GM10266 (cell line): ENCODE data around the gene FRS2.

Experiments used
- DNase-seq: peaks from one replicate; pipeline ENCODE4 v3.0.0; 2012; ENCODE audit errors: extremely low spot score
- CTCF ChIP-seq: IDR thresholded peaks from 2 replicates; pipeline ENCODE4 v1.5.1; 2012; ENCODE audit warnings: mild to moderate bottlenecking, low read depth; ENCODE audit not compliant: control insufficient read depth, insufficient read depth; ENCODE audit errors: missing control alignments

The FRS2 gene

GRCh38 chr12:69527506-69528272 lies 57.5 kb downstream of the FRS2 start:
- DNase-seq, result no peak
- TF ChIP-seq CTCF, result no peak

GRCh38 chr12:69529021-69529420 lies 58.8 kb downstream of the FRS2 start:
- DNase-seq, result no peak
- TF ChIP-seq CTCF, result no peak

DNA sequence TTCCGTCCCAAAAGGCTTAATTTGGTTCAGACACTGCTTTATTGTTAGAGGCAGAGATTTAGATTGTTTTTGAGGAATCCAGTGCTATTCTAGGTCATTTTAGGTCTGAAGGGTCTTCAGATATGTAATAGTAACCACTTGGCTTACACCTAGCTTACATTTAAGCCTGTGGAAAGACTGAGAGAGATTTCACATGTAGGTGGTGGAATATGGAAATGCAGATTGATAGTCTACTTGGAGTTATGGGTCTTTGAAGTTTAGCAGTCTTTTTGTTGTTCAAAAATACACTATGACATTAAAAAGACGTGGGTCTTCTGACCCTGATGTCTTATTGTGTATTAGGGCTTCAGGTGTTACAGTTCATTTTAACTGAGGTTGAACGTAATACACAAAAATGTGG lies 63.7 kb downstream of the FRS2 start:
- TF ChIP-seq CTCF, result no peak
- DNase-seq, result no peak

- peak; percentile 53 for DNase-seq
Observed at GRCh38 chr12:69534389-69534822, 64.2 kb downstream of the FRS2 start.

DNA sequence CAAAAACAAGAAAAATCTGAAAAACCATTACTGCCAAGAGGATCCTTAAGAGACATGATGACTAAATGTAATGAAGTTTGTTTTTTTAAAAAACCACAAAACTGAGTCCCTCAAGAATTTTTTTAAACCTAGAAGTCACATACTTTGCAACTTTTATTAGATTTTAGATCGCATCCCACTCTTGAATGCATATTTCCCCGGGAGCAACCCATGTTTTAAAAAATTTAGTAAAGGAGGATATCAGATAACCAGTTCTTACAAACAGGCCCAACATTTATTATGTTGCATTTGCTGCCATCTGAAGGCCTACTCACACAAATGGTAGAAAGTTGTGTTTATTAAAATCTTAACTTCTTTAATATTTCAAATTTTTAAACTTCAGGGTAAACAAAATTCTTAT lies 70.8 kb downstream of the FRS2 start:
- no peak for DNase-seq
- no peak for TF ChIP-seq CTCF

More at GRCh38 chr12:69534389-69534822, 64.2 kb downstream of the FRS2 start:
- no peak for TF ChIP-seq CTCF

DNA sequence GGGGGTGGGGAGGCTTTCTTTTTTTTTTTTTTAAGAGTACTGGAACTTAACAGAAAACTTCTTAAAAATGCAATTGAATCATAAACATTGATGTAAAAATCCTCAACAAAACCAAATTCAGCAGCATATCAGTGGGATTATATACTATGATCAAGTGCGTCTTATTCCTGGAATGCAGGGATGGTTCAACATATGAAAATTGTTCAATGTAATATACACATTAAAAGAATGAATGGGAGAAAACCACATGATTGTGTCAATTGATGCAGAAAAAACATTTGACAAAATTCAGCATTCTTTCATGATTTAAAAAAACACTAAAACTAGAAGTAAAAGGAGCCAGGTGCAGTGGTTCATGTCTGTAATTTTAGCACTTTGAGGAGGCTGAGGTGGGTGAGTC lies 73.9 kb downstream of the FRS2 start:
- DNase-seq, result no peak
- TF ChIP-seq CTCF, result no peak

- TF ChIP-seq CTCF, result no peak
- DNase-seq, result no peak
Observed at GRCh38 chr12:69545081-69545480, 74.9 kb downstream of the FRS2 start.
